Fibroblast of the aortic adventitia (primary cell): Measurements from ENCODE around the gene TSPAN17. TPM values are rescaled to one million over a fixed set of nuclear protein-coding genes. Genes with fewer than 3 reads are reported as not detected.

Experiments
- DNase-seq: peaks from one replicate; pipeline ENCODE4 v3.0.0-alpha.2; 2010; ENCODE audit warnings: low read depth
- H3K4me3 ChIP-seq: 2 replicates; pipeline ENCODE4 v1.5.1; 2011; ENCODE audit warnings: low read depth, mild to moderate bottlenecking, control low read depth, low read length, moderate library complexity
- CTCF ChIP-seq: IDR thresholded peaks from 2 replicates; pipeline ENCODE4 v1.5.1; 2011; ENCODE audit warnings: mild to moderate bottlenecking, low read length, control low read depth, inconsistent platforms; ENCODE audit not compliant: insufficient read depth
- small RNA-seq: library from RNA; depleted of rRNA; stranded (forward); fragments of <200 nt; gene quantifications from one replicate; pipeline ENCODE3, GENCODE V24; 2012
- total RNA-seq: library from RNA; depleted of rRNA; stranded (reverse); fragments of >200 nt; gene quantifications from 2 replicates; pipeline ENCODE4 v1.2.3, GENCODE V29; 2012; ENCODE audit warnings: low replicate concordance

Gene TSPAN17
- total RNA-seq, 1 donor = 29.0 TPM

- no peak for DNase-seq
- no peak overlapping the region for H3K4me3 ChIP-seq
- TF ChIP-seq CTCF = no peak
Observed at GRCh38 chr5:176702671-176703641, 55.7 kb downstream of the TSPAN17 start.

DNA sequence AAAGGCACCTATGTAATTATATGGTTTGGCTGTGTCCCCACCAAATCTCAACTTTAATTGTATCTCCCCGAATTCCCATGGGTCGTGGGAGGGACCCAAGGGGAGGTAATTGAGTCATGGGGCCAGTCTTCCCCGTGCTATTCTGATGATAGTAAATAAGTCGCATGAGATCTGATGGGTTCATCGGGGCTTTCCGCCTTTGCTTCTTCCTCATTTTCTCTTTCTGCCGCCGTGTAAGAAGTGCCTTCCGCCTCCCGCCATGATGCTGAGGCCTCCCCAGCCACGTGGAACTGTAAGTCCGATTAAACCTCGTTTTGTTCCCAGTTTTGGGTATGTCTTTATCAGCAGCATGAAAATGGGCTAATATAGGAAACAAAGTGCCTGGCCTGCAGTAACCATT, 56.6 kb downstream of the TSPAN17 start:
- no peak overlapping the region for H3K4me3 ChIP-seq
- no peak for TF ChIP-seq CTCF
- no peak for DNase-seq

DNA sequence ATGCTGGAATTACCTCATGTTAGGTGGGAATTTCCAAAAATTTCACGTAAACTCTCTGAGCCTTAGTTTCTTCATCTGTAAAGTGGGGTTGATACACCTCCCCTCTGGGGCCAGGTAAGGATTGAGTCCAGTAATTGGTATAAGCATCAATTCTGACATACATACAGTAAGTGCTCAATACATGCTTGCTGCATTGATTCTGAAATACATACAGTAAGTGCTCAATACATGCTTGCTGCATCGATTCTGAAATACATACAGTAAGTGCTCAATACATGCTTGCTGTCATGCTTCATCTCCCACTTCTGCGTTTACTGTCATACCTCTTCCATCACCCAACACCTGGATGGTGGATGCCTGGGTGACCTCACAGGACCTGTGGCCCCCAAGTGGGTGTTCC, 57.1 kb downstream of the TSPAN17 start:
- no peak for TF ChIP-seq CTCF
- no peak for DNase-seq

GRCh38 chr5:176704817-176705216, 57.5 kb downstream of the TSPAN17 start:
- no peak for TF ChIP-seq CTCF
- no peak for DNase-seq
- H3K4me3 ChIP-seq = no peak overlapping the region

More for the DNA sequence above, 57.1 kb downstream of the TSPAN17 start:
- H3K4me3 ChIP-seq = no peak overlapping the region

Small RNA genes lying within 50 kb of the gene (small RNA-seq; reads per million reads assigned to genes)
- not detected for gene MIR4281

Other genes starting within 250 kb of the TSPAN17 start
- gene CLTB, start 230.9 kb upstream of the TSPAN17 start, total RNA-seq = 49.3 and 76.5 TPM in 2 replicates
- 42.3 and 45.3 TPM in 2 replicates for gene FAF2, start 199.1 kb upstream of the TSPAN17 start, total RNA-seq
- 3.1 and 4.8 TPM in 2 replicates for gene RNF44, start 110.1 kb upstream of the TSPAN17 start, total RNA-seq
- not detected in 2 replicates for gene CDHR2, start 98.1 kb upstream of the TSPAN17 start, total RNA-seq
- gene GPRIN1, start 37.3 kb upstream of the TSPAN17 start, total RNA-seq = 1.7 and 7.1 TPM in 2 replicates
- gene SNCB, start 16.9 kb upstream of the TSPAN17 start, total RNA-seq = not detected in 2 replicates
- gene EIF4E1B, start 16.8 kb upstream of the TSPAN17 start, total RNA-seq = not detected in 2 replicates
- gene UNC5A, start 163.1 kb downstream of the TSPAN17 start, total RNA-seq = not detected in 2 replicates